NOMO-1 (cell line): ENCODE results near the gene NDUFAF5.

Experiments
- DNase-seq, 2 experiments: peaks; one replicate each; lab custom pipeline; 2025; ENCODE audit not compliant: unreplicated experiment in 2 of 2; lab: John Stamatoyannopoulos, UW

The NDUFAF5 gene

DNA sequence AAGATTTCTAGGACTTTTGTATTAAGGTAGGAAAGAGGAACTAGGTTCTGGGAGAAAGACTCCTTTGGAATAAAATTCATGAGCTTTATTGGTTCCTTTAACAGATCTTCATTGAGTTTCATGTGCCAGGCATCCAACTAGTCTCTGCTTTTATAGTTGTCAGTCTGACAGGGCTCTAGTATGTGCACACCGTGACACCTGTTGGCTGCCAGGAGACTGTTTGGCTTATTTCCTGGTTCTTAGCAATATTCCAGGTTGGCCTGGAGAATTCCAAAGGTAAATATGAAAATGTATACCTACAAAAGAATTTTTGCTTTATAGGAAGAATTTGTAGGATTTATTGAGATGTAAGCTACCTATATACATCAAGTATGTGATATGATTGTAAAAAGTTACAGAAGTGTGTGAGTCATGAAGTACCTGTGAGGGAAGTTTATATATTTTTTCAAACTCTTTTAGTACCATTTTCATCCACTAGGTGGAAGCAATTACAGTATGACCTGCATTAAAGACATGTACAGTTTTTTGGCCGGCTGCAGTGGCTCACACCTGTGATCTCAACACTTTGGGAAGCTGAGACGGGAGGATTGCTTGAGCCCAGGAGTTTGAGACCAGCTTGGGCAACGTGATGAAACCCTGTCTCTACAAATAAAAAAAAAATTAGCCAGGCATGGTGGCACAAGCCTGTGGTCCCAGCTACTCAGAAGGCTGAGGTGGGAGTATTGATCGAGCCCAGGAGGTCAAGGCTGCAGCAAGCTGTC lies 35.2 kb downstream of the NDUFAF5 start:
- peak; percentile 12 to 63 for DNase-seq

DNA sequence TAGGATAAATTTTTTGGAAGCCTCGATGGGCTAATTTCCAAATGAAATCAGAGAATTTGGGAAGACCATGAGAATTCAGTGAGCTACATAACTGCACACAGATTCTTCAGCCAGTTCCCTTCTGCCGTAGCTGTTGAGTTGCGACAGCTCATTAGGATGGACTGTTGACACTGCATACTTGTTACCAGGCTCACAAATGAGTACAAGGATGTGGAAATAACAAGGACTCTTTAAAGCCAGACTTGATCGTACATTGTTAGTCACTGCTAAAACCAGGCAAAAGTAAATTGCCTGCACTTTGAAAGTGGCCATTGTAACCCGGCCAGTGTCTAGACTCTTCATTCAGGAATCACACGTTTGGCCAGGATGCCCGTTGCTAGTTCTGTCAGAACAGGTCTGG lies 37.0 kb downstream of the NDUFAF5 start:
- peak; percentile 20 to 73 for DNase-seq

DNA sequence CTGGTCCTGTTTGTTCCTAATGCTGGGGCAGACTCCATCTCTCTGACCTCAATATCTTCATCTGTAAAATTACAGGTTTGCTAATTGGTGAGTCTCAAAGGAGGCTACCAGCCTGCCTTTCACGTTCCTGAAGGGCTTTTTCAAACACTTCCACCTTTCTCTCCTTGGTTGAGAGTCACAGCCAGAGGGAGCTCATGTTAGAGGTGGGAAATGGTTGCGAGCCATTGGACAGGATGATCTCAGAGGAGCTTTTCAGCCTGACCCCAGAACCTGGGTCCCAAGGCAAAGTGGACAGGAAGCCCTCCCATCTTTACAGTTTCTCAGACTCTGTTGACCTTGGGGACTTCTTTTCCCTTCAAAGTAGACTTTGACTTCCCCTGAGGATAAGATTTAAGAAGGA lies 37.6 kb downstream of the NDUFAF5 start:
- DNase-seq: no peak

DNA sequence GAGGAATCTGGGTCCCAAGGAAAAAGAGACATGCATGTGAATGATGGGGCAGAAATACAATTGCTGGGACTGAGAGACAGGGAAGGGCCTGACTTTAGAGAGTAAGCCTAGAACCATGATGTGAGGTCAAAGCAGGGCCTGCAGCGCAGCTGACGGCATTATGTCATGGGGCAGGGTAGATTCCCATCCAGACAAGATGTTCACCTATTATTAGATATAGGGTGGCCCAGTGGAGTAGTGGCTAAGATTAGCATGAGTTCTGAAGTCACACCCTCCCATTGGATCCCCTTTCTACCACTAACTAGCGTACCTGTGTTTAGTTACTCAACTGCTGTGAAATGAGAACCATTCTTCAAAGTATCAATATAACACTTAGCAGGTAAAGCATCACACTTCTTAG lies 39.6 kb downstream of the NDUFAF5 start:
- DNase-seq: no peak

DNA sequence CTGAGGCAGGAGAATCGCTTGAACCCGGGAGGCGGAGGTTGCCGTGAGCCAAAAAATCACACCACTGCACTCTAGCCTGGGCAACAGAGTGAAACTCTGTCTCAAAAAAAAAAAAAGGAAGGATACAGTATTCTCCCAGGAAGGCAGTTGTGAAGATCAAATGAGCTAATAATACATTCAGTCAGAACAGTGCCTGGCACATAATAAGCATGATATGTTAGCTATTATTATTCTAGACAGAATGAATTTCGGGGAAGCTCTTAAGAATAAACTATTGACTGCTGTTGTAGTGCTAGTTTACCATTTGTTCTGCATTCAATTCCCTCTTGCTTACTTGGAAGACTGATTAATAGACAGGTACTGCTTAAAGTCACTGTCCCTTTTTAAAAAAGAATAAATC lies 40.6 kb downstream of the NDUFAF5 start:
- DNase-seq: no peak

DNA sequence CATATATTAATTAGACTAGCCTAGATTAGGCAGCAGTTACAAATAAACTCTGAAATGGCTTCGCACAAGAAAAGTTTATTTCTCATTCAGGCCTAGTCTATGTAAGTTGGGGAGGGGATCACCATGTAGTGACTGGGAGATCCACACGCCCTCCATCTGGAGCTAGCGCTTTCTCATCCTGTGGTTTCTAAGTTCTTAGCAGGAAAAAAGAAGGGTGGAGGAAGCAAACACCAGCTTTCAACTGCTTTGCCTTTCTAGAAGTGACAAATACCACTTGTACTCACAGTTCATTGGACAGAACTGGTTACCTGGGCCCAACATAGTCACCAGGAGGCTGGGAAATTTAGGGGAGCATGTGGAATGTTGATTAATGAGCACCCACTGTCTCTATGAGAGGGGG lies 46.6 kb downstream of the NDUFAF5 start:
- DNase-seq: no peak

DNA sequence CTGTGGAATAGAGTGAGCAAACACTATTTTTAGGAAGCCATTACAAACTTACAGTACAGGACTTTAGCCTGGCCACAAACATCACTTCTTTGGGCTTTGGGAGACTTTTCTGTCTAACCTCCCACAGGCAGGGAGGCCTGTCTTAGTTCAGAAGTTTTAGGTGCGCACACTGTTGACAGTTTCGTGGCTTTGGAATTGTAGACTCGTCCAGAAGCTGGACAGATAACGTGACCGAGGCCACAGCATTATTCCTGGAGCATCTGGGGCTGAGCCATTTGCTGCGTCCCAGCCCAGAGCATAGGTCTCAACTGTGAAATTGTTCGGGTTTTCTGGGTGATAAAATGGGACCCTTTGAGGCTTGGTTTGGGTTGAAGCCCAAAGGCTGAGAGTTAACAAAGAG lies 53.8 kb downstream of the NDUFAF5 start:
- DNase-seq: no peak

DNA sequence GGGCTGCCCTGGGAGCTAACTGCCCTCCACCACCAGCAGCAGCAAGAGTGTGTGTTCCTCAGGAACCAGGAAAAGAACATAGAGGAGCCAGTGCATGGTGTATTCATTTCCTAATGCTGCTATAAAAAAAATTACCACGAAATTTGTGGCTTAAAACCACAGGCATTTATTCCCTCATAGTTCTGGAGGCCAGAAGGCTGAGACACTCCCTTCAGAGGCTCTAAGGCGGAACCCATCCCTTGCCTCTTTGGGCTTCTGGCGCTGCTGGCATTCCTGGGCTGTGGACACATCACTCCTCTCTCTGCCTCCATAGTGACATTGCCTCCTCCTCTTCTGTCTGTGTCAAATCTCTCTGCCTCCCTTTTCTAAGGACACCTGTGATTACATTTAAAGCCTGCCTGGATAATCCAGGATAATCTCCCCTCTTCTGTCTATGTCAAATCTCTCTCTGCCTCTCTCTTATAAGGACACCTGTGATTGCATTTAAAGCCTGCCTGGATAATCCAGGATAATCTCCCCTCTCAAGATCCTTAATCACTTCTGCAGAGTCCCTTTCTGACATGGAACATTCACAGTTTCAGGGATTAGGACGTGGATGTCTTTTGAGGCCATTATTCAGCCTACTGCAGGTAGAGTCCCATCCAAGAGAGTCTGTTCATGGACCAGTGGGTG lies 54.7 kb downstream of the NDUFAF5 start:
- peak in 1 of 2 experiments; percentile 1 for DNase-seq

DNA sequence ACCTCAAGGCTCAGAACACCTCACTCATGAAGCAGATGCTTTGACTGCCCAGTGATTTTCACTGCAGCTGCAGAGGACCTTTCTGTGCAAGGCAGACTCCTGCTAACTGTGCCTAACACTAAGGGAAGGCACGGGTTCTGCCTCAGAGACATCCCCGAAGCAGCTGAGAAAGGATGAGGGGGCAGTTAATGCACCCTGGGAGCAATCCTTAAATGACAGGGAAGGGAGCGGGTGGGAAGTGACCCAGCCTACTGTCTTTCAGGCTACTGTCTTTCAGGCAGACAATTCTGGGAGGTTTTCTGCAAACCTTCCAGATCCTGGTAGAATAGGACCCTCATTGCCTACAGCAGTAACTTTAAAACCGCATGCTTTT lies 55.3 kb downstream of the NDUFAF5 start:
- DNase-seq: no peak

DNA sequence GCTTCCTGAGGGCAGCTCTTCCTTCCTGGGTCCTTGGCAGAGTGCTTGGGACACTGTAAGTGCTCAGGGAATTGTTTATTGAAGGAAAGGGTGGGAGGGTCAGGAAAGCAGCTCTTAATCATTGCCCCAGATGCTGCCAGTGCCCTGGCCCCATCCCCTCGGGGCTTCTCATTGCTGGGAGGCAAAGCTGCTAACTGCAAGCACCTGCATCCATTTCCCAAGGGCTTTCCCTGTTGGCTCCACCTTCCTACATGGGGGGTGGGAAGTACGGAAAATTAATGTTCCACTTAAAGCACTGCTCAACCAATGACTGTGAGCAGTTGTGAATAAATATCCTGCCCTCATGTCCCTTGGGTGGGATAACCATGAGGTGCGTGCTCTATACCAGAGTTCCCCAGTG lies 56.4 kb downstream of the NDUFAF5 start:
- DNase-seq: no peak

DNA sequence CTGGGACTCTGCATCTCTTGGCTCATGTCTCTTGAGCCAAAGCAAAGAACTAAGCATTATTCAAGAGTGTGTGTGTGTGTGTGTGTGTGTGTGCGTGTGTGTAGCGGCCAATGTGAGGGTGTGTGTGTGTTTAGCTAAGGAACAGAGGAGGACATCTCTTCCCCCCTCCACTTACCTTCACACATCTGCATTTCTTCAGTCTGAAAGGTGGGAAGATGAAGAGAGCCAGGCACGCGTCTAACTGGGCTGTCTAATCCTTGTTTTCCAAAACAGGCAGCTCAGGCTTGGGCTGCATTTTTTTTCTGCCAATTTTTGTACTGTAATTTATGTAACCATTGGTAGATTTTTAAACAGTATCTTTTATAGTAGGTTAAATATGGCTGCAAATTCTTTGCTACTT lies 59.5 kb downstream of the NDUFAF5 start:
- DNase-seq: no peak

DNA sequence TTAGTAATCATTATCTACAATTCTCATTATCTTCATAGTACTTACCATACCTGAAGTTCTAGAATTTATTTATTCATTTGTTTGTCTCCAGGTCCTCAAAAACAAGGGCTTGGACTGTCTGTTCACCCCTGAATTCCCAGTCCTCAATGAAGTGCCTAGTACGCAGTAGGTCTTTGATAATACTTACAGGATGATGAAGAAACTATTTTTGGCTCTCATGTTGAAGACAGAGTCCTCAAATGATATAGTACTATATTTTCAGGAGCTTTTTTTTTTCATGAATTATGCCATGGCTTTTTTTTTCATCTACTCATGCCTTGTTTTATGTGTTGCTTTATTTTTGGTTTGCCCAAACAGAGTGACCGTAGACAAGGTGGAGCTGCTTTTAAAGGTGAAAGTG lies 66.5 kb downstream of the NDUFAF5 start:
- no peak for DNase-seq

DNA sequence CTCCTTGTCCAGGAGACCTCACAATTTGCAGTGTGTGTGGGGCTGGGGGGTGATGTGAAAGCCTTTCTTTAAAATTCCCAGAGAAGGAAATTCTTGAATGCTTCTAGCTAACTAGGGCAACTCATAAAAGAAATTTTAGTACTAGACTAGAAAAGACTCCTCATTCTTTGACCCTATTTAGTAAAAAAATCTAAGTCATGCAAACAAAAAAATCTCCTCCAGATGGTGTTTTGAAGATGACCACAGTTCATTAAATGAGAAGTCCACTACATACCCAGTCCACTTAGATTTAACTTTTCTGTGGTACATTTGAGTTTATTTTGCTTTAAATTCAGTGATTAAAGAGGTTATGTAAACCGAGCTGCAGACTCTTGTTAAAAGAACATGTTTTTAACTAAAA lies 67.5 kb downstream of the NDUFAF5 start:
- DNase-seq: no peak

DNA sequence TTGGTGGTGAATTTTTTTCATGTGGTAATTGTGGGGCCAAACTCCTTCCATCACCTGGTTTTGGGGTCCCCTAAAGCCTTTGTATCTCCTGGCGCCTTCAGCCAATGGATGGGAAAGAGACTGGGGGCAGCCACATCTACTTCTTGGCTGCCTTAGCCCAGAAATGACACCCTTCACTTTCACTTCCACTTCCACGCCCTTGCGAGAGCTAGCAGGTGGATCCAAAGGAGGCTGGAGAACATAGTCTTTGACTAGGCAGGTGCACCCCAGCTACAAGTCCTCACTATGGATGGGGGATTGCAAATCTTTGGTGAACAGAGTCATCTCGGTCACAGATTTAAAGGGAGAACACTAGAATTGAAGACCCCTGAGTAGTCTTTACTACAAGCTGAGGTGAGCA lies 70.8 kb downstream of the NDUFAF5 start:
- DNase-seq: peak; percentile 9 to 51

DNA sequence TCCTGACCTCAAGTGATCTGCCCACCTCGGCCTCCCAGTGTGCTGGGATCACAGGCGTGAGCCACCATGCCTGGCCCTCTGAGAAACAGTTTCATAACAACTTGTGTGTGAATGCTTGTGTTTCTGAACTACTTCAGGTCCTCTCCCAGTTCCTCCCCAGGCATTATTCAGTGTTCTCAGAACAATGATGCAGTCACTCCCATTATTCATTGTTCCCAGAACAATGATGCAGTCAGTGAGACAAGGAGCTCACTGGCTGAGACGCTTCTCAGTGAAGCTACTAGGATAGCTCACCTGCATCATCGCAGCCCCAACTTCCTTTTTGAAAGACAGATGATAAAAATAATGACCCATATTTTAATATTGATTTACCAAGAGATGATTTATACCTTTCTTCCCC lies 71.5 kb downstream of the NDUFAF5 start:
- DNase-seq: no peak

DNA sequence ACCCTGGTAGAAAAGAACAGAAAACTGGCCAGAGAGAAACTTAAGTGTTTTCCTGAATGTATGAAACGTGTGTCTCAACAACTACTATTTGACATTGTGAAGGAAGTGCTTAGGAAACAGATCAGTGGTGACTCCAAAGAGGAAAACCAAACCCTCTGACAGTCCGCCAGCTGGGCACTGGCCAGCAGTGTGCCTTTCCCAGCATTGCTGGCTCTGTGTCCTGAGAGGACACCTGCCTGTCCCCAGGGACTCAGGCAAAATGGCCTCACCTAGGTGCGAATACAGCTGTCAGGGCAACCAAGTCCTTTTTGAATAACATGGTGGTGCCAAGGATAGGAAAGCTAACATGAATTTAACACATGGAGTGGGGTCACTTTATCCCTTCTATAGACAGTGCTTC lies 72.5 kb downstream of the NDUFAF5 start:
- no peak for DNase-seq

DNA sequence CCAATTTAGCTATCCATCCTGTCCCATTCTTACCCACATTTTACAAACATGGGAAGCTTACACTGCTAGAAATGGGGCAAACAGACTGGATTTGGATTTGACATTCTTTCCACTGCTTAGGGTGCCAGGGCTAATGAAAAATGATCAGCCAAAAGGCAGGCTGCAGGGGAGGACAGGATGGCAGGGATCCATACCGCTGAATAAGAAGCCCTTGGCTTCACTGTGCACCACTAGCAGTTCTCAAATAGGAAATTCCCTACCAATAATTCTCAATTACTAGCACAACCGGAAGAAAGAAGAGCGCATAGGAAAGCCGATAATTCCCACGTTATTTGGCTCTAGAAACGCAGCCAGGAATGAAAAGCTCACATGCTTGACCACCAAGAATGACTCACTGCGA lies 73.1 kb downstream of the NDUFAF5 start:
- no peak for DNase-seq

DNA sequence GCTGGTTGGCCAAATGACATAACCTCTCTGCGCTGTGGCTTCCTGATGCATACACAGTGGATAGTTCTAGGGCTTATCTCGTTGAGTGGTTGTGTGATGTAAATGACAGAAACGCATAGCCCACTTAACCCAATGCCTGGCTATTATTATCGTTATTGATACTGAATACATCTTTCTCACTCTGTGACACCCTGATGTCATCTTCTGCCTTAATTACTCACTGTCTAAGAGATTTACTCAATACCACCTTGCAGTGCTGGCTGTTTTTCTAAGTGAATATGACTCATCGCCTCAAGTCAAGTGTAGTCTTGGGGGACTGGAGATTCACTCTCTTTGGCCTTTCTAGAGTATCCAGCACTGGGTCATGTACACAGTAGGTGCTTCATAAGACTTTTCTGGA lies 73.6 kb downstream of the NDUFAF5 start:
- DNase-seq: peak in 1 of 2 experiments; percentile 14

DNA sequence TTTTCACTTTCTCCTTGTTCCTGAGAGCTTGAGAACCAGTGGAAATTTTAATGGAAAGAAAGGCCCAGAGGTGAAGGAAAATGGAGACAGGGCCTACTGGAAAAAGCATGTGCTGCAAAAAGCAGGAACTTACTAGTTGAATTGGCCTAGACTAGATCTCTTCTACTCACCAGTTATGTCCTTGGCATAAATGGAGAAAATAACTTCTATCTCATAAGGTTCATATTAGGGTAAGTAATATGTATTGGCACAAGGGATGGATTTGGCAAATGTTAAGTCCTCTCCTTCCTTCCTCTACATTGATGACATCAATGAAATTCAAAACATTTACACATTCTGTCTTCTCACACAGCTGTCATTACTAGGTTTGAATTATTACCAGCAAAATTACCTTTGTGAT lies 74.0 kb downstream of the NDUFAF5 start:
- no peak for DNase-seq

DNA sequence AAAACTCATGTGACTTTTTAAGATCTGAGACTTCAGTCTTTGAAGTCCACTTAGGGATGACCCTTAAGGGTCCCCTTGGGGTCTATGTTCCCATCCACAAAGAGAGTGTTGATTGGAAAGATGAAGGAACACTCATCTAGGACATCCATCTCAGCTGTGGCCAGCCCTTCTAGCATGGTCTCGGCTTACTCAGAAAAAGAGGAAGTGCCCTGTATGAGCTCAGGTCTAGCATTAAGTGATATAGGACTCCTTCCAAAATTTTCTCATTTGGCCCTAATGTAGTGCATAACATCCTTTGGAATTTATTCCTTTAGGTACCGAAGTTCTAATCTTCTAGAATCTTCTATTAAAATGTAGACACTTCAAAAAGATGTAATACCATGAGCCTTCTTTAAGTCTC lies 77.4 kb downstream of the NDUFAF5 start:
- peak; percentile 29 to 39 for DNase-seq

DNA sequence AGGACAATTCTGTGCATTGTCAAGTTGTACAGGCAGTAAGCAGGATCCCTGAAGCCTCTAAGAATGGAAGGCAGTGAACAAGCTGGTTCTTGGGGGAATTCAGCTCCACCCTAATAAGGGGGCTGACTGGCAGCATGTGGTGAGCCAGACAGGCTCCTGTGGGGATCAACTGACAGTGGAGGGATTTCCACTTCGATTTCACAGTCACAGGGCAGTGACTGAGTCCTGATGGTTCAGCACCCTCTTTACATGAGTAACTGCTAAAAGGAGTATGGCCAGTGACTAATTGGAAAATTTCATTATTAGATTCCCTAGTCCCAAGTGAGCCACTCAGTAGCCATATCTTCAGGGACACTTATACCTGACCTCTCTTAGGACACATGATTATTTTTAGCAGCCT lies 78.4 kb downstream of the NDUFAF5 start:
- DNase-seq: no peak

DNA sequence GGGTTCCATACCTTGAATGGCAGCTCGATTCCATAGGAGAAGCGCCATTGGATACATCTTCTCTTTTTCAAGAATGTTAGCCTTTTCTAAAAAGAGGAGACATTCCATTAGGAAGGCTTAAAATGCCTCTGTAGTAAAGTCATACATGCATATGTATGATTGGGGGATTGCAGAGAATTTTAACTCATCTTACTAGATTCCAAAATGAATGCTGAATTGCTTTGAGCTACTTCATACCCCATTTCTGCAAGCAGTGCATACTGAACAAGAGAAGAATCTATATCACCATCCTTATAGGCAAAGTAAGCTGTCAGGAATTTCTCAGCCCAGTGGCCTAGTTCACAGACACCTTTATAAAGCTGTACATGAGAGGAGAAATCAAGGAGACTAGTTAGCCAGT lies 80.3 kb downstream of the NDUFAF5 start:
- DNase-seq: no peak
